Brain microvascular endothelial cell (primary cell): ENCODE measurements around the gene HECTD4.
"Not testable (repeated sequence)": the region's sequence is repeated elsewhere in the genome, so short reads cannot be mapped to it uniquely, and the experiment has no call there.

Experiments
- DNase-seq: peaks from one replicate; pipeline ENCODE4 v3.0.0-alpha.2; 2020
- H3K27ac ChIP-seq: fragments of 250-450 bp; sonication (Bioruptor Pico); 2 replicates; pipeline ENCODE4 v1.5.1; 2020; ENCODE audit warnings: mild to moderate bottlenecking, moderate library complexity
- H3K27me3 ChIP-seq: fragments of 250-450 bp; sonication (Bioruptor Pico); replicated peaks from 2 replicates; pipeline ENCODE4 v1.5.1; 2020; ENCODE audit warnings: mild to moderate bottlenecking
- H3K36me3 ChIP-seq: fragments of 250-450 bp; sonication (Bioruptor Pico); replicated peaks from 2 replicates; pipeline ENCODE4 v1.5.1; 2020; ENCODE audit warnings: mild to moderate bottlenecking
- H3K4me3 ChIP-seq: 2 replicates; pipeline ENCODE4 v1.5.1; 2011; ENCODE audit warnings: low read depth, mild to moderate bottlenecking, control low read depth, low read length, moderate library complexity
- in situ Hi-C: cut with HindIII; loops from 2 replicates; pipeline ENCODE4 v1.10.0; 2017; ENCODE audit warnings: low sequenced_read_pairs, low pct_ligation_motif_present
- TF ChIP-seq, protein P1 (sequence below): IDR thresholded peaks from 2 replicates; pipeline ENCODE4 v1.5.1; 2011; ENCODE audit warnings: low read depth, mild to moderate bottlenecking, moderate library complexity, low read length, control low read depth, inconsistent platforms; ENCODE audit errors: missing control alignments

HECTD4 gene

DNA sequence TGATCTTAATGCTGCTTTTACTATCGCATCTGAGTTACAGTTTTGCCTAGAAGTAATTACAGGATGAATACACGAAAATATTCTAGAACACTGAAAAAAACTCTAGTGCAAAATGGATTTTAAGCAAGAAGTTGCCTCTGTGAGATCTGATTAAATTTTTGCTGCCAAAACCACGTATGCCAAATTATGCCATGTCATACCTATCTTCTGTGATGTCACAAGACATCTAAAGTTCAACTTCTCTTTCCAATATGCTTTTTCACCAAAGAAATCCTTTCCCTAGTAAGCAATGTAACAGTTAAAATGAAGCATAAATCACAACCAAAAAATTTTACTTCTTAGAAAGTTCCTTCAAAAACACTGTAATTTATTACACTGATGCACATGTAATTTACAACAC, 39.6 kb downstream of the HECTD4 start:
- TF ChIP-seq, protein P1, sequence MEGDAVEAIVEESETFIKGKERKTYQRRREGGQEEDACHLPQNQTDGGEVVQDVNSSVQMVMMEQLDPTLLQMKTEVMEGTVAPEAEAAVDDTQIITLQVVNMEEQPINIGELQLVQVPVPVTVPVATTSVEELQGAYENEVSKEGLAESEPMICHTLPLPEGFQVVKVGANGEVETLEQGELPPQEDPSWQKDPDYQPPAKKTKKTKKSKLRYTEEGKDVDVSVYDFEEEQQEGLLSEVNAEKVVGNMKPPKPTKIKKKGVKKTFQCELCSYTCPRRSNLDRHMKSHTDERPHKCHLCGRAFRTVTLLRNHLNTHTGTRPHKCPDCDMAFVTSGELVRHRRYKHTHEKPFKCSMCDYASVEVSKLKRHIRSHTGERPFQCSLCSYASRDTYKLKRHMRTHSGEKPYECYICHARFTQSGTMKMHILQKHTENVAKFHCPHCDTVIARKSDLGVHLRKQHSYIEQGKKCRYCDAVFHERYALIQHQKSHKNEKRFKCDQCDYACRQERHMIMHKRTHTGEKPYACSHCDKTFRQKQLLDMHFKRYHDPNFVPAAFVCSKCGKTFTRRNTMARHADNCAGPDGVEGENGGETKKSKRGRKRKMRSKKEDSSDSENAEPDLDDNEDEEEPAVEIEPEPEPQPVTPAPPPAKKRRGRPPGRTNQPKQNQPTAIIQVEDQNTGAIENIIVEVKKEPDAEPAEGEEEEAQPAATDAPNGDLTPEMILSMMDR = no peak
- H3K27ac ChIP-seq = no peak overlapping the region
- in situ Hi-C loops = no loop called here
- no peaks in the 10 kb centered on the region for H3K27me3 ChIP-seq
- no peak for DNase-seq
- no peaks in the 10 kb centered on the region for H3K36me3 ChIP-seq
- H3K4me3 ChIP-seq = no peak overlapping the region

DNA sequence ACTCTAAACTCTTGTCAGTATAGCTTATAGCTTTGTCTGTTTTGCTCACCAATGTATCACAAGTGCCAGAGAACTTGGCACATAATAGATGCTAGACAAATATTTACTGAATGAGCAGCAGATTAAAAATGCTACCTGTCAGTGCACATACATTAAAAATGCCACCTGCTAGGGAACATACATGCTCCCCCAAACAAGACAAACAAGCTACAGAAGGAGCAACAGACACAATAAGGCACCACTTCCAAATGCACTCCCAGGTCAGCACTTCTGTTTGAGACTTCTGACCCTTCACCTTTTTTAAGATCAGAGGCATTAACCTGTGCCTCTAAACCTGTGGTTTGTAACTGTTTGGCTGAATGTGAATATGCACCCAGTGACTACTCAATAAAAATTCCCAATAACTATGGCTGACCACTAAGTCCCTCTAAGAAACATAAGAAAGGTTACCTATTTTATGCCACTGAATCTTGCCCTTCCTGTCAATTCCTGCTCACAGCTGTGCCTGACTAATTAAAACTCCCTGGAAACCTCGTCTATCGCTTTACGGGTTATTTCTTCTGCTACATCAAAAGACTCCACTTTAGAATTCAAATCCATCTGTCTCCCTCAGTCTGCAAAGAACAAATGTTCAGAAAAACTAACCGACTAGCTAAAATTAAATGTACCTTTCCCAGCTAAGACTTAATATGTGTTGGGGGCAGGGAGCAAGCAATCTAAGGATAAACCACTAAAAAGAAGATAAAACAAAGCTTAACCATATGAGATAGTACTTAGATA, 41.0 kb downstream of the HECTD4 start:
- in situ Hi-C loops = no loop called here
- TF ChIP-seq, protein P1 = no peak
- no peaks in the 10 kb centered on the region for H3K36me3 ChIP-seq
- H3K27me3 ChIP-seq = no peaks in the 10 kb centered on the region
- no peak for DNase-seq
- H3K4me3 ChIP-seq = no peak overlapping the region
- no peak overlapping the region for H3K27ac ChIP-seq

DNA sequence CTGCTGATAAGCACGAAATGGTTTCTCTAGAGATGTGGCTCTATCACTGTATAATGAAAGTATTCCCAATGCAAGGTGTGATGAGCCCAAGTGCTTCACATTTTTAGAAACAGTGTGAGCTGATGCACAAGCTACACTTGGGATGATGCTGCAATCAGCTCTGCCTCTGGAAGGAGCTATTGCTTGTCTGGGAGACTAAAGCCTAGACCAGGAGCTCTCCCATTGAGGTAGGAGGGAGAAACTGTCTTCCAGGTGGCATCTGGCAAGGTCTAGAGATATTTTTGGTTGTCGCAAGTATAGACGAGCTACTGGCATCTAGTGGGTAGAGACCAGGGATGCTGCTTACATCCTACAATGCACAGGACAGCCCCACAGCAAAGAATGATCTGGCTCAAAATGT, 42.0 kb downstream of the HECTD4 start:
- no peak for DNase-seq
- H3K36me3 ChIP-seq = no peaks in the 10 kb centered on the region
- no peak overlapping the region for H3K4me3 ChIP-seq
- in situ Hi-C loops = no loop called here
- no peaks in the 10 kb centered on the region for H3K27me3 ChIP-seq
- TF ChIP-seq, protein P1 = no peak
- H3K27ac ChIP-seq = no peak overlapping the region

DNA sequence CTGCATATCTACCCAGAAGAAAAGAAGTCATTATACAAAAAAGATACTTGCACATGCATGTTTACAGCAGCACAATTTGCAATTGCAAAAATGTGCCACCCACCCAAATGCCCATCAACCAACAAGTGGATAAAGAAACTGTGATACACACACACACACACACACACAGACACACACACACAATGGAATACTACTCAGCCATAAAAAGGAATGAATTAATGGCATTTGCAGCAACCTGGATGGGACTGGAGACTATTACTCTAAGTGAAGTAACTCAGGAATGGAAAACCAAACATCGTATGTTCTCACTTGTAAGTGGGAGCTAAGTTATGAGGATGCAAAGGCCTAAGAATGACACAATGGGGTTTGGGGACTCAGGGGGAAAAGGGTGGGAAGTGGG, 47.2 kb downstream of the HECTD4 start:
- H3K27ac ChIP-seq, DNase-seq, in situ Hi-C loops, H3K27me3 ChIP-seq, H3K36me3 ChIP-seq, H3K4me3 ChIP-seq: not testable (repeated sequence)

DNA sequence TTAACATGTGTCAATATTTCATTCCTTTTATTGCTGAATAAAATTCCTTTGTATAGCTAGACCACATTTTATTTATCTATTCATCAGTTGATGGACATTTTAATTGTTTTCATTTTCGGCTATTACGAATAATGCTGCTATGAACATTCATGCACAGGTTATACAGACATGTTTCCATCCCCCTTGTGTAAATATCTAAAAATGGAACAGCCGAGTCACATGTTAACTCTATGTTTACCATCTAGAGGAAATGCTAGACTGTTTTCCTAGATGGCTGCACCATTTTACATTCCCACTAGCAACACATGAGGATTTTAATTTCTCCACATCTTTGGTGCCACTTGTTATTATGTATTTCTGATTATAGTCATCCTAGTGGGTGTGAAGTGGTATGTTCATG, 49.2 kb downstream of the HECTD4 start:
- Histone ChIP-seq H3K27me3 (no peaks in the 10 kb centered on the region), H3K27ac (no peak overlapping the region), H3K36me3 (no peaks in the 10 kb centered on the region), H3K4me3 (no peak overlapping the region)
- TF ChIP-seq, protein P1 = no peak
- no peak for DNase-seq
- in situ Hi-C loops = no loop called here

DNA sequence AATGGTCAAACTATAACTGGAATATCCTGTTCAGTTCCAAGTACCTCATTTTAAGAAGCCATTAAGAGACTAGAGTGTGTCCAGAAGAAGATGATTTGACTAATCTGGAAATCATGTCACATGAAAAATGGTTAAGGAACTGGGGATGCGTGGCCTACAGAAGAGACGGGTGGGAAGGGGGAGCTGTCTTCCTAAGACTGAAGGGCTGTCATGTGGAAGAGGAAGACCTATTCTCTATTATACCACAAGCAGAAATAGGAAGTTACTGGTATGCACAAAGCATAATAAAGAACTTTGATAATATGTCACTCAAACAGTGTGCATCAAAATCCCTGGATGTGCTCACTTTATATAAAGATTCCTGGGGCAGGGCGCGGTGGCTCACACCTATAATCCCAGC, 50.3 kb downstream of the HECTD4 start:
- Histone ChIP-seq H3K27me3 (no peaks in the 10 kb centered on the region), H3K36me3 (no peaks in the 10 kb centered on the region), H3K27ac (no peak overlapping the region), H3K4me3 (no peak overlapping the region)
- TF ChIP-seq, protein P1 = no peak
- in situ Hi-C loops = no loop called here
- DNase-seq = no peak
